Activated B cell treated with CpG ODN at 0.5 μM for 24 hours (primary cell): ENCODE results near the gene PAAF1. TPM values are rescaled to one million over a fixed set of nuclear protein-coding genes. Genes with fewer than 3 reads are reported as not detected.

Experiments
- ATAC-seq: fragments of 200-7000 bp; cut with Tn5 transposase; one replicate; pipeline ENCODE4 v1.10.0; 2021; ENCODE audit warnings: low read depth, mild to moderate bottlenecking, moderate library complexity
- CTCF ChIA-PET: fragments of 350-600 bp; sonication (Branson Sonifier 250); formaldehyde crosslinking; loops from one replicate; lab custom pipeline; 2021; ENCODE audit warnings: antibody characterized with exemption; lab: Charles Lee
- POLR2A ChIA-PET: fragments of 350-600 bp; sonication (Branson Sonifier 250); formaldehyde crosslinking; loops from one replicate; lab custom pipeline; 2021; ENCODE audit warnings: antibody characterized with exemption; lab: Charles Lee
- DNase-seq: peaks from one replicate; pipeline ENCODE4 v3.0.0; 2022
- H3K27ac Mint-ChIP-seq: one replicate; pipeline ENCODE4 v1.8.0; 2020; ENCODE audit warnings: mixed read lengths
- H3K27me3 Mint-ChIP-seq: one replicate; pipeline ENCODE4 v1.8.0; 2021; ENCODE audit warnings: mixed read lengths
- H3K36me3 Mint-ChIP-seq: one replicate; pipeline ENCODE4 v1.8.0; 2021; ENCODE audit warnings: low read depth, mixed read lengths
- H3K4me1 Mint-ChIP-seq: one replicate; pipeline ENCODE4 v1.8.0; 2021; ENCODE audit warnings: mixed read lengths
- H3K4me3 Mint-ChIP-seq: one replicate; pipeline ENCODE4 v1.8.0; 2020; ENCODE audit warnings: mild to moderate bottlenecking, mixed read lengths
- H3K9me3 Mint-ChIP-seq: one replicate; pipeline ENCODE4 v1.8.0; 2020; ENCODE audit warnings: mixed read lengths
- intact Hi-C: fragments of 100-400 bp; cut with micrococcal nuclease; formaldehyde crosslinking; loops from one replicate; pipeline ENCODE4 v1.15.1; 2024
- total RNA-seq: library from RNA; stranded (reverse); gene quantifications from 2 replicates; pipeline ENCODE4 v1.2.3, GENCODE V29; 2022
- TF ChIP-seq, protein P1 (sequence below): fragments of 200-600 bp; IDR thresholded peaks from one replicate; pipeline ENCODE4 v1.8.0; 2022; ENCODE audit warnings: antibody characterized with exemption, mild to moderate bottlenecking

PAAF1 gene
- total RNA-seq, 1 donor from 2014 or later: 20.2 TPM

GRCh38 chr11:73957654-73958361, 81.0 kb downstream of the PAAF1 start:
- no peaks in the 10 kb centered on the region for H3K36me3 Mint-ChIP-seq
- no peaks in the 10 kb centered on the region for H3K9me3 Mint-ChIP-seq
- H3K27ac Mint-ChIP-seq: no peak overlapping the region
- ChIA-PET POLR2A (interaction anchor here (1.1 kb wide), 1 partner anchor 12 kb away, joined by 3 read pairs; no protein-coding TSS in a partner anchor), CTCF (interaction anchor here (1.4 kb wide), 1 partner anchor 76 kb away, joined by 3 read pairs; no protein-coding TSS in a partner anchor)
- H3K4me1 Mint-ChIP-seq: peaks cover 6% of the 10 kb centered on the region
- peak overlapping the region; percentile 46 for H3K4me3 Mint-ChIP-seq
- H3K27me3 Mint-ChIP-seq: peaks cover 23% of the 10 kb centered on the region
- TF ChIP-seq, protein P1, sequence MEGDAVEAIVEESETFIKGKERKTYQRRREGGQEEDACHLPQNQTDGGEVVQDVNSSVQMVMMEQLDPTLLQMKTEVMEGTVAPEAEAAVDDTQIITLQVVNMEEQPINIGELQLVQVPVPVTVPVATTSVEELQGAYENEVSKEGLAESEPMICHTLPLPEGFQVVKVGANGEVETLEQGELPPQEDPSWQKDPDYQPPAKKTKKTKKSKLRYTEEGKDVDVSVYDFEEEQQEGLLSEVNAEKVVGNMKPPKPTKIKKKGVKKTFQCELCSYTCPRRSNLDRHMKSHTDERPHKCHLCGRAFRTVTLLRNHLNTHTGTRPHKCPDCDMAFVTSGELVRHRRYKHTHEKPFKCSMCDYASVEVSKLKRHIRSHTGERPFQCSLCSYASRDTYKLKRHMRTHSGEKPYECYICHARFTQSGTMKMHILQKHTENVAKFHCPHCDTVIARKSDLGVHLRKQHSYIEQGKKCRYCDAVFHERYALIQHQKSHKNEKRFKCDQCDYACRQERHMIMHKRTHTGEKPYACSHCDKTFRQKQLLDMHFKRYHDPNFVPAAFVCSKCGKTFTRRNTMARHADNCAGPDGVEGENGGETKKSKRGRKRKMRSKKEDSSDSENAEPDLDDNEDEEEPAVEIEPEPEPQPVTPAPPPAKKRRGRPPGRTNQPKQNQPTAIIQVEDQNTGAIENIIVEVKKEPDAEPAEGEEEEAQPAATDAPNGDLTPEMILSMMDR: no peak
- intact Hi-C loops: no loop called here
- ATAC-seq (no peak), DNase-seq (no peak)

- TF ChIP-seq, protein P1: no peak
- intact Hi-C loops: no loop called here
- ChIA-PET CTCF (interaction anchor here (1.4 kb wide), 1 partner anchor 75 kb away, joined by 3 read pairs; no protein-coding TSS in a partner anchor), POLR2A (no interaction called here)
- Mint-ChIP-seq H3K27me3 (peaks cover 23% of the 10 kb centered on the region), H3K27ac (no peak overlapping the region), H3K4me1 (peaks cover 6% of the 10 kb centered on the region), H3K9me3 (no peaks in the 10 kb centered on the region), H3K4me3 (no peak overlapping the region), H3K36me3 (no peaks in the 10 kb centered on the region)
- DNase-seq: no peak
- ATAC-seq: no peak
Measured at GRCh38 chr11:73958521-73959141, 81.8 kb downstream of the PAAF1 start.

DNA sequence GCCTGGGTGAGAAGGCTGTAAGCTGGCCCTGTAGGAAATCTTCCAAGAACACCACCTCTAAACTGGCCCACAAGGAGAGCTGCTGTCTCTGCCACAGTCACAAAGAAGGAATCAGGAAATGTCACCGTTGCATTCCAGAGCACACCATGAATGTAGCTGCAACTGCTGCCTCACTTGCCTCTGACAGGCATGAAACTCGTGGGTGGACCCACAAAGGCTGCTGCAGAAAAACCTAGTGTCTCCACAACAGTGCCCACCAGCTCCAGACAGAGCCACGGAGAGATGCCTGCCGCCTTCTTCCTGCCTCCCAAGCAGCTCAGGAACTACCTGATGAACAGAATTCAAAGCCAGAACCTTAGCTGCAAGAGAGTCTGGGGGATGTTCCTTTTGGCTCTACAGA, 84.5 kb downstream of the PAAF1 start:
- peaks cover 15% of the 10 kb centered on the region for H3K4me1 Mint-ChIP-seq
- H3K9me3 Mint-ChIP-seq: no peaks in the 10 kb centered on the region
- no peak overlapping the region for H3K27ac Mint-ChIP-seq
- no peak overlapping the region for H3K4me3 Mint-ChIP-seq
- no peak for DNase-seq
- peaks cover 16% of the 10 kb centered on the region for H3K27me3 Mint-ChIP-seq
- no peaks in the 10 kb centered on the region for H3K36me3 Mint-ChIP-seq
- ATAC-seq: no peak
- TF ChIP-seq, protein P1: no peak
- intact Hi-C loops: no loop called here
- ChIA-PET CTCF (no interaction called here), POLR2A (interaction anchor here (1.1 kb wide), 1 partner anchor 21 kb away, joined by 3 read pairs; the partner anchor contains the start of gene UCP2)

DNA sequence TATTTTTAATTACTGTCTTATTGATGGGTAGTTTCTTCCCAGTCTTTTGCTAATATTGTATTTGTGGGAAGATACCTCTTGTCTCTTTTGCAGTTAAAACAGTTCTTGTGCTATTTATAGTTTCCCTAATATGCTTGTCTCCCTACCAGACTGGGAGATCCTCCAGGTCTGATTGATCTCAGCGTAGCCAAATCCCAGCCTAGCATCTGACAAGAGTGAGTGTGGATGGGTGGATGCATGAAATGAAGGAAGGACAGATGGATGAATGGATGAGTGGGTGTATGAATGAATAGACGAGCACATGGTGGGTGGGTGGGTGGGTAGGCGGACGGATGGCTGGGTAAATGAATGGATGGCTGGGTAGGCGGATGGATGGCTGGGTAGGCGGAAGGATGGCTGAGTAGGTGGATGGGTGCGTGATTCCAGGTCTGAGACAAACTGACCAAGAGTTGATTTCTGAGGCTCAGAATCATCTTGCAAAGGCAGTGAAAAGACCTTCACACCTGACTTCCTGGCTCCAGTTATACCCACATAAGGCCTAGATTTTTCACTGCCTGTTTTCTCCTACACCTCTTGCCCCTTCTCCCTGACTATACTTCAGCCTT, 85.4 kb downstream of the PAAF1 start:
- CTCF ChIA-PET: interaction anchor here (0.9 kb wide), 1 partner anchor 35 kb away, joined by 3 read pairs; no protein-coding TSS in a partner anchor
- peaks cover 15% of the 10 kb centered on the region for H3K4me1 Mint-ChIP-seq
- H3K27me3 Mint-ChIP-seq: peaks cover 12% of the 10 kb centered on the region
- H3K36me3 Mint-ChIP-seq: no peaks in the 10 kb centered on the region
- no peak overlapping the region for H3K27ac Mint-ChIP-seq
- POLR2A ChIA-PET: no interaction called here
- TF ChIP-seq, protein P1: no peak
- DNase-seq: no peak
- intact Hi-C loops: no loop called here
- no peaks in the 10 kb centered on the region for H3K9me3 Mint-ChIP-seq
- ATAC-seq: no peak
- H3K4me3 Mint-ChIP-seq: no peak overlapping the region
